BE2C (cell line): Measurements from ENCODE around the gene CREM.

ENCODE experiments used
- DNase-seq: peaks from one replicate; pipeline ENCODE4 v3.0.0-alpha.2; 2020
- H3K27me3 ChIP-seq: fragments of 250-450 bp; sonication (Bioruptor Pico); 2 replicates; pipeline ENCODE4 v1.5.1; 2020; ENCODE audit warnings: mild to moderate bottlenecking
- H3K36me3 ChIP-seq: fragments of 250-450 bp; sonication (Bioruptor Pico); 2 replicates; pipeline ENCODE4 v1.5.1; 2020; ENCODE audit warnings: mild to moderate bottlenecking
- H3K4me1 ChIP-seq: fragments of 250-450 bp; sonication (Bioruptor Pico); 2 replicates; pipeline ENCODE4 v1.5.1; 2020
- H3K4me3 ChIP-seq: 2 replicates; pipeline ENCODE4 v1.5.1; 2011; ENCODE audit warnings: low read depth, low read length
- H3K9me3 ChIP-seq: fragments of 250-450 bp; sonication (Bioruptor Pico); 2 replicates; pipeline ENCODE4 v1.5.1; 2020
- CTCF ChIP-seq: IDR thresholded peaks from 2 replicates; pipeline ENCODE4 v1.5.1; 2012; ENCODE audit warnings: mild to moderate bottlenecking, low read depth, low read length

The CREM gene

GRCh38 chr10:35228058-35228457, 101.4 kb downstream of the CREM start:
- no peaks in the 10 kb centered on the region for H3K27me3 ChIP-seq
- no peaks in the 10 kb centered on the region for H3K9me3 ChIP-seq
- 0 out of 2 replicates have a peak, but pooled peaks have one; percentile 9 for TF ChIP-seq CTCF
- no peaks in the 10 kb centered on the region for H3K36me3 ChIP-seq
- H3K4me1 ChIP-seq: no peaks in the 10 kb centered on the region
- H3K4me3 ChIP-seq: no peak overlapping the region
- DNase-seq: no peak

- Histone ChIP-seq H3K27me3 (no peaks in the 10 kb centered on the region), H3K4me1 (no peaks in the 10 kb centered on the region), H3K4me3 (no peak overlapping the region), H3K36me3 (no peaks in the 10 kb centered on the region), H3K9me3 (no peaks in the 10 kb centered on the region)
- no peak for DNase-seq
- TF ChIP-seq CTCF: no peak
Observed at GRCh38 chr10:35231646-35232045, 105.0 kb downstream of the CREM start.

GRCh38 chr10:35232527-35232926, 105.9 kb downstream of the CREM start:
- H3K9me3 ChIP-seq: no peaks in the 10 kb centered on the region
- DNase-seq: no peak
- no peaks in the 10 kb centered on the region for H3K36me3 ChIP-seq
- H3K4me3 ChIP-seq: no peak overlapping the region
- no peak for TF ChIP-seq CTCF
- no peaks in the 10 kb centered on the region for H3K27me3 ChIP-seq
- no peaks in the 10 kb centered on the region for H3K4me1 ChIP-seq

GRCh38 chr10:35234073-35234472, 107.4 kb downstream of the CREM start:
- H3K9me3 ChIP-seq: no peaks in the 10 kb centered on the region

GRCh38 chr10:35236739-35237138, 110.1 kb downstream of the CREM start:
- DNase-seq: no peak
- no peaks in the 10 kb centered on the region for H3K4me1 ChIP-seq
- peak; percentile 37; the same call in 1 of the 2 replicates for TF ChIP-seq CTCF
- no peak overlapping the region for H3K4me3 ChIP-seq
- no peaks in the 10 kb centered on the region for H3K9me3 ChIP-seq
- no peaks in the 10 kb centered on the region for H3K36me3 ChIP-seq
- no peaks in the 10 kb centered on the region for H3K27me3 ChIP-seq

More at GRCh38 chr10:35234073-35234472, 107.4 kb downstream of the CREM start:
- no peak for TF ChIP-seq CTCF
- no peak for DNase-seq
- Histone ChIP-seq H3K36me3 (no peaks in the 10 kb centered on the region), H3K4me1 (no peaks in the 10 kb centered on the region), H3K4me3 (no peak overlapping the region), H3K27me3 (no peaks in the 10 kb centered on the region)

GRCh38 chr10:35237766-35238512, 111.3 kb downstream of the CREM start:
- no peak overlapping the region for H3K4me3 ChIP-seq
- no peaks in the 10 kb centered on the region for H3K9me3 ChIP-seq
- no peaks in the 10 kb centered on the region for H3K36me3 ChIP-seq
- no peaks in the 10 kb centered on the region for H3K27me3 ChIP-seq
- no peak for TF ChIP-seq CTCF
- DNase-seq: no peak
- no peaks in the 10 kb centered on the region for H3K4me1 ChIP-seq
